GM12878 (cell line): ENCODE measurements around the gene LSM7. TPM values are rescaled to one million over a fixed set of nuclear protein-coding genes. Genes with fewer than 3 reads are reported as not detected.

ENCODE experiments used
- ATF3 ChIP-seq: IDR thresholded peaks from 2 replicates; pipeline ENCODE4 v1.6.1; 2011; ENCODE audit warnings: low read depth, mild to moderate bottlenecking, low read length, moderate library complexity, borderline replicate concordance; ENCODE audit errors: extremely low read depth
- CTCF ChIP-seq, 3 experiments: IDR thresholded peaks in 2 of 3; conservative IDR thresholded peaks in 1 of 3; 2 replicates each; pipeline ENCODE4 v1.5.1; 2011; ENCODE audit warnings: low read depth in 3 of 3, low read length in 3 of 3, mild to moderate bottlenecking in 3 of 3, control low read depth in 2 of 3, moderate library complexity in 2 of 3, inconsistent platforms in 1 of 3, mixed read lengths in 1 of 3; ENCODE audit not compliant: control insufficient read depth in 2 of 3, insufficient read depth in 1 of 3; ENCODE audit errors: extremely low read depth in 1 of 3
- ELK1 ChIP-seq: IDR thresholded peaks from 2 replicates; pipeline ENCODE4 v1.6.1; 2012; ENCODE audit warnings: low read depth, low read length, improper control_type of control experiment
- HDAC6 ChIP-seq: fragments of 200-600 bp; sonication (generic); IDR thresholded peaks from one replicate; pipeline ENCODE4 v1.8.0; 2017; ENCODE audit warnings: antibody characterized with exemption; ENCODE audit not compliant: unreplicated experiment
- PML ChIP-seq: IDR thresholded peaks from 2 replicates; pipeline ENCODE4 v1.6.1; 2012; ENCODE audit warnings: low read length, inconsistent platforms
- RB1 ChIP-seq: fragments of 450-650 bp; formaldehyde crosslinking; IDR thresholded peaks from 2 replicates; pipeline ENCODE4 v1.6.1; 2017; ENCODE audit warnings: mild to moderate bottlenecking, borderline replicate concordance
- SUPT20H ChIP-seq: IDR thresholded peaks from 2 replicates; pipeline ENCODE4 v1.6.1; 2011; ENCODE audit warnings: low read depth, mild to moderate bottlenecking, low read length, moderate library complexity, borderline replicate concordance; ENCODE audit not compliant: control insufficient read depth
- ZBTB40 ChIP-seq: fragments of 450-650 bp; IDR thresholded peaks from 2 replicates; pipeline ENCODE4 v1.6.1; 2016; ENCODE audit warnings: mild to moderate bottlenecking, moderate library complexity, borderline replicate concordance
- polyA plus RNA-seq, 11 experiments: library from polyadenylated mRNA; depleted of rRNA in 4 of 11; unstranded in 6 of 11; stranded (reverse) in 5 of 11; fragments of >200 nt; fragmentation: Nextera tagmentation in 4 of 11; fragmentation: Illumina TruSeq in 1 of 11; extraction: Ambion mirVana in 4 of 11; extraction: Trizol in 1 of 11; gene quantifications; 1 replicate in 1 of 11; 2 replicates in 10 of 11; pipeline versions ENCODE4 v1.2.1 to v1.2.3, GENCODE V29; 2011 to 2016; ENCODE audit warnings: inconsistent platforms in 2 of 11, missing spikeins in 2 of 11, low read depth in 1 of 11
- total RNA-seq, 4 experiments: library from RNA; depleted of rRNA in 3 of 4; stranded (reverse); fragments of >200 nt in 3 of 4; fragmentation: Illumina TruSeq in 1 of 4; extraction: Trizol in 1 of 4; gene quantifications; 2 replicates each; pipeline versions ENCODE4 v1.2.1 to v1.2.3, GENCODE V29; 2013 to 2021
- TF ChIP-seq, protein P1 (sequence below): fragments of 450-650 bp; formaldehyde crosslinking; IDR thresholded peaks from 2 replicates; pipeline ENCODE4 v1.4.0; 2020; ENCODE audit warnings: mild to moderate bottlenecking, moderate library complexity
- TF ChIP-seq, protein P2 (sequence below): fragments of 450-650 bp; IDR thresholded peaks from 2 replicates; pipeline ENCODE4 v1.6.1; 2017; ENCODE audit warnings: mild to moderate bottlenecking, moderate library complexity

Gene LSM7
- total and polyA plus RNA-seq, 10 of the 15 experiments (the other 5 are each of a cell fraction or from before 2014, with no cell fraction given): 24.4 to 424 (median 217) TPM

DNA sequence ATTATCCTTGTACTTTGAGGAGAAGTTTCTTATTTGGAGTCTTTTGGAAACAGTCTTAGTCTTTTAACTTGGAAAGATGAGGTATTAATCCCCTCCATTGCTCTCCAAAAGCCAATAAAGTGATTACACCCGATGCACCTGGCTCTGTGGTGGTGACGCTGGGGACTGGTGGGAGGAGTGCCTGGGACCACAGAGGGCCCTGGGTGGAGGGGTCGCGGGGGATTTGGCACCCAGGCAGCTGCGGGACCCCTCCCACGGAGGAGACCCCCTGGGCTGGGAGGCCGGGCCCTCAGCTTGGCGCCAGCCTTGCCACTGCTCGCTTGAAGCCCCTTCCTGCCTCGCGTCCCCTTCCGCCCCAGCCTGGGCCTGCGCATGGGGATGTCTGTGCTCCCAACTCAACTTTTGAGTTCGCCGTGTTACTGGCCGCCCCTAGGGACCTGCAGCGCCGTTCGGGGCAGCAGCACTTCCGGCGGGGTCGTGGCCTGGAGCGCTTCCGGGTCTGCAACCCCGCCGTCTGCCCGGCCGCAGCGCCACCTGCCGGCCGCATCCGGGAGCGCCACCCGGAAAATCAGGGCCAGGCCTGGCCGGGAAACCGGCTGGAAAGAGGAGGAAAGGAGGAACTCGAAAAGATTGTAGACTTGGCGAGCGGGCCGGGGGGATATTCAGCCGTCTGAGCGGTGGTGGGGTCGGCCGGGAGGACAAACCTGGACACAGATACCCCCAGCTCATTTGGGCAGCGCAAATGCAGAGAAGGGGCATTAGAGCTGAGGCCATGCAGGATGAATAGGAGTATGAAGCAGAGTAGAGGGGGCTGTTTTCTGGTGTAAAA, 54.8 kb downstream of the LSM7 start (continued):
- TF ChIP-seq CTCF (IDR thresholded peaks at IDR 0.05 in 2 of 3, conservative IDR thresholded peaks at IDR 0.05 in 1 of 3; ENCODE audit: control insufficient read depth in 2 of 3, extremely low read depth in 1 of 3, insufficient read depth in 1 of 3, low read depth in 3 of 3, low read length in 3 of 3) (peak; percentile 89 to 94 (median 92)), ATF3 (0 out of 2 replicates have a peak, but pooled peaks have one; percentile 10), SUPT20H (no peak), PML (peak; percentile 46; the same call in 1 of the 2 replicates), HDAC6 (no peak), RB1 (0 out of 2 replicates have a peak, but pooled peaks have one; percentile 88), ZBTB40 (peak; percentile 91), ELK1 (peak; percentile 89)
- TF ChIP-seq, protein P1, sequence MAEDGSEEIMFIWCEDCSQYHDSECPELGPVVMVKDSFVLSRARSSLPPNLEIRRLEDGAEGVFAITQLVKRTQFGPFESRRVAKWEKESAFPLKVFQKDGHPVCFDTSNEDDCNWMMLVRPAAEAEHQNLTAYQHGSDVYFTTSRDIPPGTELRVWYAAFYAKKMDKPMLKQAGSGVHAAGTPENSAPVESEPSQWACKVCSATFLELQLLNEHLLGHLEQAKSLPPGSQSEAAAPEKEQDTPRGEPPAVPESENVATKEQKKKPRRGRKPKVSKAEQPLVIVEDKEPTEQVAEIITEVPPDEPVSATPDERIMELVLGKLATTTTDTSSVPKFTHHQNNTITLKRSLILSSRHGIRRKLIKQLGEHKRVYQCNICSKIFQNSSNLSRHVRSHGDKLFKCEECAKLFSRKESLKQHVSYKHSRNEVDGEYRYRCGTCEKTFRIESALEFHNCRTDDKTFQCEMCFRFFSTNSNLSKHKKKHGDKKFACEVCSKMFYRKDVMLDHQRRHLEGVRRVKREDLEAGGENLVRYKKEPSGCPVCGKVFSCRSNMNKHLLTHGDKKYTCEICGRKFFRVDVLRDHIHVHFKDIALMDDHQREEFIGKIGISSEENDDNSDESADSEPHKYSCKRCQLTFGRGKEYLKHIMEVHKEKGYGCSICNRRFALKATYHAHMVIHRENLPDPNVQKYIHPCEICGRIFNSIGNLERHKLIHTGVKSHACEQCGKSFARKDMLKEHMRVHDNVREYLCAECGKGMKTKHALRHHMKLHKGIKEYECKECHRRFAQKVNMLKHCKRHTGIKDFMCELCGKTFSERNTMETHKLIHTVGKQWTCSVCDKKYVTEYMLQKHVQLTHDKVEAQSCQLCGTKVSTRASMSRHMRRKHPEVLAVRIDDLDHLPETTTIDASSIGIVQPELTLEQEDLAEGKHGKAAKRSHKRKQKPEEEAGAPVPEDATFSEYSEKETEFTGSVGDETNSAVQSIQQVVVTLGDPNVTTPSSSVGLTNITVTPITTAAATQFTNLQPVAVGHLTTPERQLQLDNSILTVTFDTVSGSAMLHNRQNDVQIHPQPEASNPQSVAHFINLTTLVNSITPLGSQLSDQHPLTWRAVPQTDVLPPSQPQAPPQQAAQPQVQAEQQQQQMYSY (CRISPR knock-in tag): no peak
- TF ChIP-seq, protein P2, sequence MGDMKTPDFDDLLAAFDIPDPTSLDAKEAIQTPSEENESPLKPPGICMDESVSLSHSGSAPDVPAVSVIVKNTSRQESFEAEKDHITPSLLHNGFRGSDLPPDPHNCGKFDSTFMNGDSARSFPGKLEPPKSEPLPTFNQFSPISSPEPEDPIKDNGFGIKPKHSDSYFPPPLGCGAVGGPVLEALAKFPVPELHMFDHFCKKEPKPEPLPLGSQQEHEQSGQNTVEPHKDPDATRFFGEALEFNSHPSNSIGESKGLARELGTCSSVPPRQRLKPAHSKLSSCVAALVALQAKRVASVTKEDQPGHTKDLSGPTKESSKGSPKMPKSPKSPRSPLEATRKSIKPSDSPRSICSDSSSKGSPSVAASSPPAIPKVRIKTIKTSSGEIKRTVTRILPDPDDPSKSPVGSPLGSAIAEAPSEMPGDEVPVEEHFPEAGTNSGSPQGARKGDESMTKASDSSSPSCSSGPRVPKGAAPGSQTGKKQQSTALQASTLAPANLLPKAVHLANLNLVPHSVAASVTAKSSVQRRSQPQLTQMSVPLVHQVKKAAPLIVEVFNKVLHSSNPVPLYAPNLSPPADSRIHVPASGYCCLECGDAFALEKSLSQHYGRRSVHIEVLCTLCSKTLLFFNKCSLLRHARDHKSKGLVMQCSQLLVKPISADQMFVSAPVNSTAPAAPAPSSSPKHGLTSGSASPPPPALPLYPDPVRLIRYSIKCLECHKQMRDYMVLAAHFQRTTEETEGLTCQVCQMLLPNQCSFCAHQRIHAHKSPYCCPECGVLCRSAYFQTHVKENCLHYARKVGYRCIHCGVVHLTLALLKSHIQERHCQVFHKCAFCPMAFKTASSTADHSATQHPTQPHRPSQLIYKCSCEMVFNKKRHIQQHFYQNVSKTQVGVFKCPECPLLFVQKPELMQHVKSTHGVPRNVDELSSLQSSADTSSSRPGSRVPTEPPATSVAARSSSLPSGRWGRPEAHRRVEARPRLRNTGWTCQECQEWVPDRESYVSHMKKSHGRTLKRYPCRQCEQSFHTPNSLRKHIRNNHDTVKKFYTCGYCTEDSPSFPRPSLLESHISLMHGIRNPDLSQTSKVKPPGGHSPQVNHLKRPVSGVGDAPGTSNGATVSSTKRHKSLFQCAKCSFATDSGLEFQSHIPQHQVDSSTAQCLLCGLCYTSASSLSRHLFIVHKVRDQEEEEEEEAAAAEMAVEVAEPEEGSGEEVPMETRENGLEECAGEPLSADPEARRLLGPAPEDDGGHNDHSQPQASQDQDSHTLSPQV: peak; percentile 49; the same call in 1 of the 2 replicates
